ENCODE measurements around the gene MAP3K6.

MAP3K6 gene

DNA sequence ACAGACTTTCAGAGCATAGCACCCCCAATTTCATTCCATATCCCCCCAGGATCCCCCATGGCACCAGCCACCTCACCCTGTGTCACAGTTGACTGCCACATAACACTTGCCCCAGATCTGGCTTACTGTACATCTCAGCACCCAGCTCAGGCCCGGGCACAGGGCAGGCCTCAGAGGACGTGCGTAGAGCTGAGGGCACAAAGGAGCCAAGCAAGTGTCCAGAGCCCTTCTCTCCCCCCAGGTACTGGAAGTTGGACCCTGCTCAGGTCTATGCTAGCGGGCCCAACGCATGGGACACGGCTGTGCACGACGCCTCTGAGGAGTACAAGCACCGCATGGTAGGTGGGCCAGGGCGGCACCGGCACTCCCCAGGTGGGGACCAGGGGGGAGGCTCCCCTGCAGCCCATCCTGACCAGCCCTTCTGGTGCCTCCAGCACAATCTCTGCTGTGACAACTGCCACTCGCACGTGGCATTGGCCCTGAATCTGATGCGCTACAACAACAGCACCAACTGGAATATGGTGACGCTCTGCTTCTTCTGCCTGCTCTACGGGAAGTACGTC is 33.0 kb downstream of the MAP3K6 start:
- DNase-seq: no peak

DNA sequence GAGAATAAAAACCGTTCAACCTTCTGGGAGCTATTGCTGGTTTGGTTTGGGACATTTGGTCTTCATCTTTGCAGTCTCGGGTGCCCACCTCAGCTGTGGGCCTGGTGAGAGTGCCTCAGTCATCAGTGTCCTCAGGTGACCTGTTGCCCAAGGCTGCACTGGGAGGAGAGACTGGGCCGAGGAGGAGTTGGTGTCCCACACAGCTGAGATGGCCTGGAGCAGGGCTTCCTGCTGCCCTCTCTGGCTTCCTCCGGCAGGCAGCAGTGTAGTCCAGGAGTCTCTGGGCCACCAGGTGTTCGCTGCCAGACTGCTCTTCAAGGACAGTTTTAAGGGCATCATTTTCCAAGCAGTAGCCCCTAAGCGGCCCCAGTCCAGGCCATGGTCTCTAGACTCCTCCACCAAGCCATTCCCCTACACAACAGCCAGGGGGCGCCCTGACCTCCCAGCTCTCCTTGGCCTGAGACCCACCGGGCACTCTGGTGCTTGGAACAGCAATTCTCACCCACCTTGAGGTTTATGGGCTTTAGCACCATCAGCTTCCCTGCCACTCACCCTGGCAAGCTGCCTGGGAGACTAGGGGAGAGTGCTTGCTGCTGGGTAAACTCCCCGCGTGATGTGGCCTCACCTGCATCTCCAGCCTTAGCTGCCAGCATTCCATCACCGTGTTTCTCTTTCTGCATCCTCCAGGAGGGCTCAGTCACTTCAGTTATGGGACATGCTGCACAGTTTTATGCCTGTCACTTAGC is 34.1 kb downstream of the MAP3K6 start:
- DNase-seq: peak; percentile 11

DNA sequence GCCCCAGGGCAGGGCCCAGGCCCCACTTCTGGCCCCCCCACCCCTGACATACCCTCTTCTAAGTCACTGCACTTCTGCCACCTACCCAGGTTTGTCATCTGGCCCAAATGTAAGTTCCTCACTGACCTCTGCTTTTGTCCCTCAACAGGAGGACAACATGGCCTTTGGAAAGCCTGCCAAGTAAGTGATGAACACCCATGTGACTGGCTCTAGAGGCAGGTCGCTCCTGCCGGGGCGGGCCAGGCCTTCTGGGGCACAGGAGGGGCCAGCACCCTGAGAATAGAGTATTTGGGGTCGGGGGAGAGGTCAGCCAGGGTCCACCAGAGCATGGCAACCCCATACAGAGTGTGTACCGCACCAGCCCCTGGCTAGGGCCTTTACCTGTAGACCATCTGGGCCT is 34.8 kb downstream of the MAP3K6 start:
- no peak for DNase-seq

DNA sequence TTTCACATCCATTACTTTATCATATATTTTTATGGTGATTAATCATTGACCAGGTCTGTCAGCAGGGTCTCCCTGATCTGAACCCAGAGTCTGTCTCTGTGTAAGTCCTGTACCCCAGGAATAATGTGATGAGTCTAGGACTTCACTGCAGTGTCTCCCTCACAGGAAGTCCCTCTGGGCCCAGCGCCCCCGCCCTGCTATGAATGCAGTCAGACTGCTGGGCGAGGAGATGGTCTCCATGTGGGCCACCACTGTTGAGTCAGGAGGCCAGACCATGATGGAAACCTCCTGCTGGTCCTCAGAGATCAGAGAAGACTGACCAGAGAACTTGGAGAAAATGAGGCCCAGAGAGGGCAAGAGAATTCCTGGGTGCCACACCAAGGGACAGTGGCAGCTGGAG is 35.3 kb downstream of the MAP3K6 start:
- no peak for DNase-seq

DNA sequence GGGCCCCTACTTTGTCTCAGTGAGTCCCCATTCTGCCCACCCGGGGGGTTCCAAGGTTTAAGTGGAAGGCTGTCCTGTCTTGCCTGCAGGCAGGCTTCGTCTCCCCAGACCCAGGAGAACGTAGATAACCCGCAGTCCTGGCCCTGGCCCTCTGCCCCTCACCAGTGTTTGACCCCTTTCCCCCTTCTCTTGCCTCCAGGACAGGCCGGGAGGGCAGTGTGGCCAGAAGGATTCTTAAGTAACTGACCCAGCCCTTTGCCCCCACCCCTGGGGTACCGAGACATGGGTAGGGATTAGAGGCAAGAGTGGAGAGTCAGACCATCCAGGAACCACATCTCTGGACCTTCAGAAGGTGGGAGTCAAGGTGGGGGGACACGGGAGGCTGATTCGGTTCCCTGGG is 36.0 kb downstream of the MAP3K6 start:
- no peak for DNase-seq

DNA sequence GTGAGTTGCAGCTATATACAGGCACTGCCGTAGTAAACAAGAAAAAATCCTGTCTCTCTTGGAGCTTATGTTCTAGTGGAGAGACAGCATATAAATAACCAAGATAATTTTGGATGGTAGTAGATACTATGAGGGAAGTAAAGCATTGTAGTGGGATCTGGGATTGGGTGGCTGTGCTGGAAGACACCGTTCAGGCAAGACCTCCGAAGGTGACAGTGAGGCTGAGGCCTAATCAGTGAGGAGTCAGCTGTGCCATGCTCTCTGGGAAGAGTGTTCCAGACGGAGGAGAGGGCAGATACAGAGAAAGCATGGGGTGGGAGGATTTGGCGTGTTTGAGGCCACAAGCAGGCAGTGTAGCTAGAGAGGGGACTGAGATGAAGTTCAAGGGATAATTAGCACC is 38.8 kb downstream of the MAP3K6 start:
- no peak for DNase-seq

DNA sequence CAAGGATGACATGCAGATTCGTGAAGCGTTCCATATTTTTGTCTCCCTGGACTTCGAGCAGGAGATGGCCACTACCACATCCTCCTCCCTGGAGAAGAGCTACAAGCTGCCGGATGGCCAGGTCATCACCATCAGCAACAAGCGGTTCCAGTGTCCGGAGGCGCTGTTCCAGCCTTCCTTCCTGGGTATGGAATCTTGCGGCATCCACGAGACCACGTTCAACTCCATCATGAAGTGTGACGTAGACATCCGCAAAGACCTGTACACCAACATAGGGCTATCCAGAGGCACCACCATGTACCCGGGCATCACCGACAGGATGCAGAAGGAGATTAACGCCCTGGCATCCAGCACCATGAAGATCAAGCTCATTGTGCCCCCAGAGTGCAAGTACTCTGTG is 41.5 kb downstream of the MAP3K6 start:
- no peak for DNase-seq

DNA sequence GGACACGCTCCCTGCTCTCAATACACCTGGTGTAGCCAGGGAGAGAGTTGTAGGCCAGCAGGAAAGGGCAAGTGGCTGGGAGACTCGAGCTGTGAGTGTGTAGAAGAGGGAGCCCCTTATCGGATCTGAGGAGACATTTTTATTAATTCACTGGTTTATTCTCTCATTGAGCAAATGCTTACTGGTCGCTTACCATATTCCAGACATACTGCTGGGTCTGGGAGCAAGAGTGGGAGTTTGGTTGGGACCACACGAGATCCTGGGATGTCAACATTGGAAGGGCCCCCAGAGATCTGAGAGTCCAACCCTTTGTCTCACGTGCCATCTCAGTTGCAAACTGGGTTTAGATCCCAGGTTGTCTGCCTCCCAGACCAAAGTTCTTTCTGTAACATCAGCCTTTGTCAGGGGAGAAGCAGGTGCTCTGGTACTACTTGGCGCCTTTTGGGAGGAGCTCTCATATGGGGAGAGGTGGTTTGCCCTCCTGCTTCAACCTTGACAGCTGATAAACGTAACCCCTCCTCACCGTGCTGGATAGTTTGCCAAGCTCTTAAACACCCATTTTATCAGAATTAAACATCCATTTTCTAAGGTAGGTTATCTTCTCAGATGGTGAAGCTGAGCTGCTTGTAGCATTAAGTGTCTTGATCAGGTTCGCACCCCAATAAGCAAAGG is 44.1 kb downstream of the MAP3K6 start:
- DNase-seq: no peak

DNA sequence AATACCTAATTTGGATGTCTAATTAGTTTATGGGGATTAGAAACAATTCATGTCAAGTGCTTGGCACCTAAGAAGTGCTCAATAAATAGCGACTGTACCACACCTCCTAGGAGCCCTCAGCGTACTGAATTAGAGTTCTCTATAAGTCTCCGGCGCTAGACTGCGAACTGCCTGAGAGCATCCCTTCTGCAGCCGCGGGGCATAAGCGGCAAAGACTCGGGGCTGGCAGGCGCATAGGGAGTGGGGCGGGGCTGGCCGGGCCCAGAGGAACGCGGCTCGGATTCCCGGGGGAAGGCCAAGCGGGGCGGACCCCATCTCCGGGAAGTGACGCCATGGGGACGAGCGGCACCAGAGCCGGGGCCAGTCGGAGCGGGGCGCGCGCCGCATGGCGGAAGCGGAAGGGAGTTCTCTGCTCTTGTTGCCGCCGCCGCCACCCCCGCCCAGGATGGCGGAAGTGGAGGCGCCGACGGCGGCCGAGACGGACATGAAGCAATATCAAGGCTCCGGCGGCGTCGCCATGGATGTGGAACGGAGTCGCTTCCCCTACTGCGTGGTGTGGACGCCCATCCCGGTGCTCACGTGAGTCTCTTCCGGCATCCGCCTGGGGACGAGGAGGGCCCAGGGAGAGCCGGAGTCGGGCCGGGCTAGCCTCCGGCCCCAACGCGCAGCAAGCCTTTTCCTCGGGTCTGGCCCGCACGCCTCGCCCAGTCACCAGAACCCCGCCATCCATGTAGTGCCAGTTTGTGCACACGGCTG is 44.8 kb downstream of the MAP3K6 start, which contains the start of gene TMEM222:
TSS of gene TMEM222 (plus strand) at position 351 of the 756 bp plus-strand sequence. CDS start at position 386, 35 bp downstream.
- peak; percentile 97 for DNase-seq

DNA sequence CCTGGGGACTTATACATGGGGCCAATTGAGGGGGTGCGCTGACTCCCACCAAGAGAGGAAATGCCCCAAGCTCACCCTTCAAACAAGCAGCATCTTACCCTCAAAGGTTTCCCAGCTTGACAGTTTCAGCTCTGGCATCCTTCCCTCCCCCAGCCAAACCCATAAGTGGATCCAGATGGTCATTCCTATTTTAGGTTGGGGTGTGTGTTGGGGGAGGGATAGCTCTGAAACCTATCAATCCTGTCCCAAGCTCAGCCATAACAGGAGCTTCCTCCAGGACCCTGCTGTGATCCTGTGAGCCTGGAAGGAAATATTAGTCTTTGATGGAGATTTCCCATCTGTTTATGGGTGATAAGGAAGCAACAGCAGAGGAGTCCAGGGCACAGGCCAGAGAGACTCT is 48.2 kb downstream of the MAP3K6 start:
- no peak for DNase-seq

DNA sequence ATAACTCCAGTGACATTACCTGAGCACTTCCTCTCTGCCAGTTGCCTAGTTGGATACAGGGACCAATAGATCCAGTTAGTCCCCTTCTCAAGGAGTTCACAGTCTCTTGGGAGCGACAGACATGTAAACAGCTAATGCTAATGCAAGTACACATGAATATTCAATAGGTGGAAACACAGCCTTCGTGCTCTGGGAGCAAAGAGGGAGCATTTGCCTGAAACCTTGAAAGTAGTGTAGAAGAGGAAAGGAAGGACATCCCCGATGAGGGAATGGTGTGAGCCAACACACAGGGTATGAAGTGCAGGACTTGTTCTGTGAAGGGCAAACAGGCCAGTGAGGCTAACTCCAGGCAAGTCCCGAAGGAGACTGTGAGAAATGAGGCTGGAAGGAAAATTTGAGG is 48.6 kb downstream of the MAP3K6 start:
- DNase-seq: no peak

DNA sequence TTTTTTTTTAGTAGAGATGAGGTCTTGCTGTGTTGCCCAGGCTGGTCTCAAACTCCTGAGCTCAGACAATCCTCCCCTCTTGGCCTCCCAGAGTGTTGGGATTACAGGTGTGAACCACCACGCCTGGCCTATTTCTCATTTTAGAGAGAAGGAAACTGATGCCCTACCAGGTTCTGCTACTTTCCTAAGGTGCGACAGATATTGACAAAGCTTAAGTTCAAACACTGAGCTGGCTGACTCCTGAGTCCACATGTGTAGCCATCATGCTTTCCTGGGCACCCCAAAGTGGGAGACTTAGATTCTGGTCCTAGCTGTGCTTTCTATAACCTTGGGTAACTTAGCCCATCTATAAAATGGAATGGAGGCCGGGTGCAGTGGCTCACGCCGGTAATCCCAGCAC is 49.9 kb downstream of the MAP3K6 start:
- DNase-seq: no peak

DNA sequence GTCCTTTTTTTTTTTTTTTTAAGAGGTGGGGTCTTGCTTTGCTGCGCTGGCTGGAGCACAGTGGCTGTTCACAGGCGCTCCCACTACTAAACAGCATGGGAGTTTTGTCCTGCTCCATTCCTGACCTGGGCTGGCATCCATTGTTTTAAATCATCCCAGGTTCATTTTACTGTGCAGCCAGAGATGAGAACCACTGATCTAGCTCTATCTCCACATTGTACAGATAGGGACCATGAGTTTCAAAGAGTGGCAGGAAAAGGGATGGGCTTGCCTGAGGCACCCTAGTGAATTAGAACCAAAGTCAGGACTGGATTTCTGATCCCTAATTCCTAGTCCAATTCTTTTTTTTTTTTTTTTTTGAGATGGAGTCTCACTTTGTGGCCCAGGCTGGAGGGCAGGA is 52.0 kb downstream of the MAP3K6 start:
- DNase-seq: no peak

DNA sequence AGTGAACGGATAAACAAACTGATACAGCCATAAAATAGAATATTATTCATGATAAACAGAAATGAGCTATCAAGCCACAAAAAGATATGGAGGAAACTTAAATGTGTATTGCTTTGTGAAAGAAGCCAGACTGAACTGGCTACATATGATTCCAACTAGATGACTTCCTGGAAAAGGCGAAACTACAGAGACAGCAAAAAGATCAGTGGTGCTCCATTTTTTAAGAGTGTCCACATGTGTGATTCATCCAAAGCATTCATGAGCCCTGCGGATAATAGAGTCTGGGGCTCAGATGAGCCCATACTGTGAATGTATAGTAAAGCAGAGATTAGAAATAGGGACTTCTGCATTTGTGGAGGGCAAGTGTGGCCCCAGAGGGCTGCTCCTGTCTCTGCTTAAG is 52.6 kb downstream of the MAP3K6 start:
- no peak for DNase-seq

DNA sequence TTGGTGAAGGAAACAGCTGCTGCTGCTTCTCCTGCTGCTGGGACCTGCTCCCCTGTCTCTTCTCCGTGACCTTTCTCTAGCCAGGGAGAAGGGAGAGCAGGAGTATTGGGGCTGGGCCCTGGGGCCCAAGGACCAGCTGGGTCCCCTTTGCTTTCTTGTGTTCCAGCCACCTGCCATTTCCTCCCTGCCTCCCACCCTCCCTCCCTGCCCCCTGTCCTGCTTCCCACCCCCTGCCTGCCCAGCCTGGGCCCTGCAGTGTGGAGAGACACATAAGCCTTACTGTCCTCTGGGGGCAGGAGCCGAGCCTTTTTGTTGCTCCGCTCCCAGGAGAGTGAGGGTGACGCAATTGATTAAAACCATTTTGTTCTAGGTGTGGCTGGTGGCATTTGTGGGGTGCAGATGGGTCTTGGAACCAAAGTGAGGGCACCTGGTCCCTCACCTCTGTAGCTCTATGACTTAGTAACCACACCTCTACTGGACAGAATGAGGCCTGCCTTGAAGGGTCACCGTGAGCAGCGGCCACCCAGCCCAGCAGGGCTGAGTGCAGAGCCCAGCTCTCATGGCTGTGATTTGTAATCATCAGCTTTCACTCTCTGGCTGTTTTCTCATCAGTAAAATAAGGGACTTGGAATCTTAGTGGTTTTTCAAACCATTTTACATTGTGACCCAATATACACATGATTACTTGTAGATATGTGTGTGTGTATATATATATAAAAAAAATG is 58.7 kb downstream of the MAP3K6 start:
- DNase-seq: no peak

DNA sequence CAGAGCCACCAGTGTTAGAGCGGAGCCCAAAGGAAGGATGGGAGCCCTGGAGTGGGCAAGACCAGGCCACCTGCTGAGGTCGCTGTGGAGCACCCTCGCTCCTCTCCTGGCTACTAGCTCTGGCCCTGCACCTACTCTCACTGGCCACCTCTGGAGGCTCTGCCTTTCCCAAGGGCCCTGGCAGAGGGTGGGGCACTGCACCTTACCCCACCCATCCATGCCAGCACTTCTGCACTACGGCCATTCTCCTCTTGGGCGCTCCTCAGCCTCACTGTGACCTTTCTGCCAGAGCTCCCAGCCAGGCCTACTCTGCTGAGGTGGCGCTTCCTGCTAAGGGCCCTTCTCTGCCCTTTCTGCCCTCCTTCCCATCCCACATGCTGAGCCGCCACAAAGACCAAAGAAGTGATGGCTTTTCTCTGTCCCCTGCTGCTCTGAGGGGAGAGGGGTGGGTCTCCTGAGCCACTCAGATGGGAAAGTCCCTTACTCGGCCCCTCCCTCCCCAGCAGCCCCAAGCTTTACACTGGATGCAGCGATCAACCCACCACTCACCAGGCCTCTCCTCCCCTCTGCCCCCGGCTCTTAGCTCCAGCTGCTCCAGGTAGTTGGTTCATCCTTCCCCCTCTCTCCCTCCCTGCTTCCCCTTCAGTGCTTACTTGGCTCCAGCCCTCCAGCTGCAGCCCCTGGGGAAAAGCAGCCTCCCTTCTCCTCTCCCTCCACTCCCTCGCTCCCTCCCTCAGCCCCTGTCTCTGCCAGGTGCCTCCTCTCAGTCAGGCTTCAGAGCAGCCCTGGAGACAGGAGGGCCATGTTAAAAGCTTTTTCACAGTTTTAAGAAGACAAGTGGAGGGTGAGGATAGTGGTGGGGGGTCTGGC is 59.6 kb downstream of the MAP3K6 start:
- no peak for DNase-seq

DNA sequence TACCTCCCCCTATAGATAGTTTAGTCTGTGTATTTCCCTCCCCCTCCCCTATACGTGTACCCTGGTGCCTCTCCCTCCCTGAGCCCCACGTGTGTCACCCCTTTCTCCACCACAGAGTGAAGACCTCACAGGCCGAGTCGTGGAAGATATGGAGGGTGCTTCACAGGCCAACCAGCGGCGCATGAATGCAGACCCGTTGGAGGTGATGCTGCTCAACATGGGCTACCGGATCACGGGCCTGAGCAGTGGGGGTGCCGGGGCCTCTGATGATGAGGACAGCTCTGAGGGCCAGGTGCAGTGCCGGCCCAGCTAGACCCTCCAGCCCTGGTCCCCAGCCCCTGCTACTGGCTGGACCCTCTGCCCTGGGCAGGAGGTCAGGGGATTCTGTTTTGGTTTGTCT is 60.7 kb downstream of the MAP3K6 start:
- no peak for DNase-seq

All from NCI-H1105 treated with DMSO at 0.1 percent for 48 hours (cell line).